Measurements from ENCODE around the gene TSC22D1. TPM values are rescaled to one million over a fixed set of nuclear protein-coding genes. Genes with fewer than 3 reads are reported as not detected.

TSC22D1 gene
- total RNA-seq, 1 experiment from 2014 or later: 37.2 TPM

DNA sequence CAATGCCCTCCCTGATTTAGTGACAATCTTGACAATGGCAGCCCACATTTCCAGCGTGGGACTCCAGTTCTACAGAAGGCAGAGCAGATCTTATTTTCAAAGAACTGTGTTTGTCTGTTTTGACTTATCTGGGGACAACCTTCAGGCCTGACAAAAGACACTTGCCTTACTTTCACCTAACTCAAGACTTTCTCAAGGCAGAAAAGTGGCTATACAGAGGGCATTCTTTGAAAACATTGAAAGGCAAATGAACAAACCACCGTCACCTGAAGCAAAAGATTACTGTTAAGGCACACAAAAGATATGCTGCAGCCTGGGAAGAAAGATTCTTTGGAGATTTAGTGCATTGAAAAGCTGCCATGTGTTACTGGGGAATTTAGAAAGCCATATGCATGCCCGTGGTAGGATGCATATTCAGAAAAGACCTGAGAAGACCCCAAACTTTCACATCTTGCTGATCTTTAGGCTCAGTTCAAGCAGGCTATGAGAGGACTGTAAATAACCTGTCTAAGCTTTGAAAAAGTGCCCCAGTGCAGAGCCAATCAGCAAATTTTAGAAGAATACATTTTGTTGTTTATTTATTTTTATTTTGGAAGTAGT, 82.8 kb downstream of the TSC22D1 start:
- TF ChIP-seq, protein P1, sequence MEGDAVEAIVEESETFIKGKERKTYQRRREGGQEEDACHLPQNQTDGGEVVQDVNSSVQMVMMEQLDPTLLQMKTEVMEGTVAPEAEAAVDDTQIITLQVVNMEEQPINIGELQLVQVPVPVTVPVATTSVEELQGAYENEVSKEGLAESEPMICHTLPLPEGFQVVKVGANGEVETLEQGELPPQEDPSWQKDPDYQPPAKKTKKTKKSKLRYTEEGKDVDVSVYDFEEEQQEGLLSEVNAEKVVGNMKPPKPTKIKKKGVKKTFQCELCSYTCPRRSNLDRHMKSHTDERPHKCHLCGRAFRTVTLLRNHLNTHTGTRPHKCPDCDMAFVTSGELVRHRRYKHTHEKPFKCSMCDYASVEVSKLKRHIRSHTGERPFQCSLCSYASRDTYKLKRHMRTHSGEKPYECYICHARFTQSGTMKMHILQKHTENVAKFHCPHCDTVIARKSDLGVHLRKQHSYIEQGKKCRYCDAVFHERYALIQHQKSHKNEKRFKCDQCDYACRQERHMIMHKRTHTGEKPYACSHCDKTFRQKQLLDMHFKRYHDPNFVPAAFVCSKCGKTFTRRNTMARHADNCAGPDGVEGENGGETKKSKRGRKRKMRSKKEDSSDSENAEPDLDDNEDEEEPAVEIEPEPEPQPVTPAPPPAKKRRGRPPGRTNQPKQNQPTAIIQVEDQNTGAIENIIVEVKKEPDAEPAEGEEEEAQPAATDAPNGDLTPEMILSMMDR (IDR thresholded peaks at IDR 0.05; ENCODE audit: unreplicated experiment): no peak
- H3K27me3 Mint-ChIP-seq (ENCODE audit: unreplicated experiment): no peaks in the 10 kb centered on the region
- H3K36me3 Mint-ChIP-seq (ENCODE audit: insufficient read depth, unreplicated experiment): no peaks in the 10 kb centered on the region
- no peaks in the 10 kb centered on the region for H3K9me3 Mint-ChIP-seq (ENCODE audit: low read depth, unreplicated experiment)
- intact Hi-C loops (cut with micrococcal nuclease; ENCODE audit: unreplicated experiment): no loop called here
- H3K27ac Mint-ChIP-seq (ENCODE audit: unreplicated experiment): no peak overlapping the region
- DNase-seq: no peak
- no peak overlapping the region for H3K4me3 Mint-ChIP-seq (ENCODE audit: low read depth, unreplicated experiment)
- H3K4me1 Mint-ChIP-seq (ENCODE audit: low read depth, unreplicated experiment): no peaks in the 10 kb centered on the region
- BruUV-seq (replicated peaks): no TSS peak
- CTCF ChIA-PET: no interaction called here

DNA sequence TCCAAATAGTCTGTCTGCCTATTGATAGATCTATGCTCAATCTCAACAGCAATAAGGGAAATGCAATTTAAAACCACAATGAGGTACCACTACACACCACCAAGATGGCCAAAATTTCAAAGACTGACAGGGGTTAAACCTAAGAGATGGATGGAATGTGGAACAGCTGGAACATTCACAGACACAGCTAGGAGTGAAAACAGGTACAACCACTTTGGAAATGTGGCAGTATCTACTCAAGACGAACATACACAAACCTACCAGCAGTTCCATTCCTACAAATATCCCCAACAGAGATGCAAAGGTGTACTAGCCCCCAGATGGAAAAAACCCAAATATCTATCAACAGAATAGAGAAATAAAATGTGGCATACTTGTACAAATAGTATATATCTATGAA, 86.4 kb downstream of the TSC22D1 start:
- H3K27me3 Mint-ChIP-seq (ENCODE audit: unreplicated experiment): no peaks in the 10 kb centered on the region
- H3K36me3 Mint-ChIP-seq (ENCODE audit: insufficient read depth, unreplicated experiment): no peaks in the 10 kb centered on the region
- TF ChIP-seq, protein P1 (IDR thresholded peaks at IDR 0.05; ENCODE audit: unreplicated experiment): no peak
- H3K4me1 Mint-ChIP-seq (ENCODE audit: low read depth, unreplicated experiment): no peaks in the 10 kb centered on the region
- CTCF ChIA-PET: interaction anchor here (0.7 kb wide), 2 partner anchors 390 to 1438 kb away, joined by 5 to 6 read pairs; no protein-coding TSS in a partner anchor
- H3K27ac Mint-ChIP-seq (ENCODE audit: unreplicated experiment): no peak overlapping the region
- H3K9me3 Mint-ChIP-seq (ENCODE audit: low read depth, unreplicated experiment): no peaks in the 10 kb centered on the region
- no peak for DNase-seq
- intact Hi-C loops (cut with micrococcal nuclease; ENCODE audit: unreplicated experiment): loop anchor here (10.0 kb wide), 1 partner anchor 85 kb away; the partner anchor contains the start of gene TSC22D1
- H3K4me3 Mint-ChIP-seq (ENCODE audit: low read depth, unreplicated experiment): no peak overlapping the region
- no TSS peak for BruUV-seq (replicated peaks)

DNA sequence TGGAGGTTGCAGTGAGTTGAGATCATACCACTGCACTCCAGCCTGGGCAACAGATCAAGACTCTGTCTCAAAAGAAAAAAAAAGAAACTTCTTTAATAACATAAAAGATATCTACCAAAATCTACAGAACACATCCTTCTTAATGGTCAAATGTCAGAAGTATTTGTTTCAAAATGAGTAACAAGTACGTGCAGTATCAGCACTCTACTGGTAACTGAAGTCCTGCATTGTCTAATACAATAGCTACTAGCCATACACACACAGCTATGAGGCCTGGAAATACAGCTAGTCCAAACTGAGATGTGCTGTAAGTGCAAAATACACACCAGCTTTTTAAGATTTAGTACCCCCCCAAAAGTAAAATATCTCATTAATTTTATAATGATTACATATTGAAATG, 88.1 kb downstream of the TSC22D1 start:
- TF ChIP-seq, protein P1 (IDR thresholded peaks at IDR 0.05; ENCODE audit: unreplicated experiment): no peak
- no peak overlapping the region for H3K27ac Mint-ChIP-seq (ENCODE audit: unreplicated experiment)
- H3K27me3 Mint-ChIP-seq (ENCODE audit: unreplicated experiment): no peaks in the 10 kb centered on the region
- H3K36me3 Mint-ChIP-seq (ENCODE audit: insufficient read depth, unreplicated experiment): no peaks in the 10 kb centered on the region
- intact Hi-C loops (cut with micrococcal nuclease; ENCODE audit: unreplicated experiment): loop anchor here (10.0 kb wide), 1 partner anchor 87 kb away; the partner anchor contains the start of gene TSC22D1
- no peak for DNase-seq
- H3K4me3 Mint-ChIP-seq (ENCODE audit: low read depth, unreplicated experiment): no peak overlapping the region
- no peaks in the 10 kb centered on the region for H3K9me3 Mint-ChIP-seq (ENCODE audit: low read depth, unreplicated experiment)
- no TSS peak for BruUV-seq (replicated peaks)
- H3K4me1 Mint-ChIP-seq (ENCODE audit: low read depth, unreplicated experiment): no peaks in the 10 kb centered on the region
- CTCF ChIA-PET: no interaction called here

DNA sequence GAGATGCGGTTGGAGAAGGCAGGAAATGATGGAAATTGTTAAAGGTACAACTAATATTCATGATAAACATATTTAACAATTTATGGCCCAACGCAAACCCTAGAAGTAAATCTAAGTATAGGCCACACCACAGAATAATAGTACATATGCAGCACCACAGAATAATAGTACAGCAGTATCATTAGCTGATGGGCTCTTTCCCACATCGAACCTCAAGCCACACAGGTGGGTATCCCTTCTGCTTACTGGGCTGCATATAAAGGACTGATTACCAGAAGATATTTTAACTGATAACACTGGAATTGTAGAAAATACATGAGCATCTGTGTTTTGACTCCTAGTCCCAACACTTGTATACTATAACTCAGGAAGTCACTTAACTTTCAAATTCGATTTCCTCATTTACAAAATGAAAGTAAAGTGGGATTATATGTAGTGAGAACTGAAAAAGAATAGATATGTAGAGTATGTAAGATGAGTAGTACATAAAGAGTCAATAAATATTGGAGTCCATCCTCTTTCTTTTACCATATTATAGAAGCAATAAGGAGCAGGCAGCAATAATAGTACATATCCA, 91.5 kb downstream of the TSC22D1 start:
- DNase-seq: no peak
- CTCF ChIA-PET: no interaction called here
- Mint-ChIP-seq H3K36me3 (ENCODE audit: insufficient read depth, unreplicated experiment) (no peaks in the 10 kb centered on the region), H3K4me3 (ENCODE audit: low read depth, unreplicated experiment) (no peak overlapping the region), H3K27me3 (ENCODE audit: unreplicated experiment) (no peaks in the 10 kb centered on the region), H3K27ac (ENCODE audit: unreplicated experiment) (no peak overlapping the region), H3K9me3 (ENCODE audit: low read depth, unreplicated experiment) (no peaks in the 10 kb centered on the region), H3K4me1 (ENCODE audit: low read depth, unreplicated experiment) (no peaks in the 10 kb centered on the region)
- BruUV-seq (replicated peaks): no TSS peak
- intact Hi-C loops (cut with micrococcal nuclease; ENCODE audit: unreplicated experiment): loop anchor here (10.0 kb wide), 1 partner anchor 90 kb away; the partner anchor contains the start of gene TSC22D1
- TF ChIP-seq, protein P1 (IDR thresholded peaks at IDR 0.05; ENCODE audit: unreplicated experiment): no peak
